ENCODE measurements around the gene C10orf53.

DNA sequence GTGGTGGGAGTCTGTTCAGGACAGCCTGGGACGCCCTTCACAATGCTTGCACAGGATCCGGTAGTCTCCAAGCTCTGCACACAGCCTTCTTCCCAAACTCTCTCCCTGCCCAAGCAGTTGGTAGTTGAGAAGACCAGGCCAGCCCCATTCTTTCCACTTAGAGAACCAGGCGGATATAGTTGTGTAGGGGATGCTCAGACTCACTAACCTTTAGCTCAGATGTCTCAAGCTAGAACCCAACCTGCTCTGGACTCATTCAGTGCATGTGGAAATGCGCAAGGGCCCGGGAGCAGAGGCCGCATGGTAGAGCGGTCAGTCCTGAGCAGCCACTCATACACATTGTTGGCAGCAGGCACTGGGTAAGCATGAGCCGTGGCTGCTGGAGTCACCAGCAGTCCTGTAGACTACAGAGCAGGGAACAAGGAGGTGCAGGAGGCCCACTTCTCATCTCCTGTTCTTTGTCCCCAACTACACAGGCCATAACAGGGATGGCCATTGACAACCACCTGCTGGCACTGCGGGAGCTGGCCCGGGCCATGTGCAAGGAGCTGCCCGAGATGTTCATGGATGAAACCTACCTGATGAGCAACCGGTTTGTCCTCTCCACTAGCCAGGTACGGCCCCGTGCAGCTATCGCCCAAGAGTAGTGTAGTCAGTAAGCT, 17.2 kb upstream of the C10orf53 start:
- no peak for TF ChIP-seq EZH2phosphoT487 (IDR thresholded peaks at IDR 0.05; ENCODE audit: insufficient read depth, low read depth)
- TF ChIP-seq EZH2 (IDR thresholded peaks at IDR 0.05; ENCODE audit: insufficient read depth, poor library complexity, severe bottlenecking): no peak

Data from GM23248 (cell line).